ENCODE results near the gene MTFR1L. TPM values are rescaled to one million over a fixed set of nuclear protein-coding genes. Genes with fewer than 3 reads are reported as not detected.

MTFR1L gene
- total and polyA plus RNA-seq, 9 of the 15 experiments (the other 6 are each of a cell fraction or from before 2014, with no cell fraction given): 41.4 to 98.5 (median 53.7) TPM

DNA sequence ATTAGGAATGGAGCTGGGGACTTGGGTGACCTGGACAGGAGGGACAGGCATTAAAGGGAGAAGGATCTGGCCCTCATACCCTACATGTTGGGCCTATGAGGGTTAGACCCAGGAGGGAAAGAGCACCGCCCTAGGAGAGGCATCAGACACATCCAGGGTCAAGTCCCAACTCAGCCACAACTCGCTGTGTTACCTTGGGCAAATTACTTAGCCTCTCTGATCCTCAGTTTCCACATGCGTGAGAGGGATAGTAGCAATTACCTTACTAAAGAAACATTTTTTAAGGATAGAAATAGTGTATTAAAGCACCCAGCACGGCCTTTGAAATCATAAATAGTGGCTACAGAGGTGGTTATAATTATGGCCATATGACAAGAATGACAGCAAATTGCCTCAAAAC is 39.9 kb upstream of the MTFR1L start:
- in situ Hi-C loops (cut with MboI): no loop called here
- ATAC-seq (no peak), DNase-seq (ENCODE audit: extremely low read depth in 1 of 4, low spot score in 3 of 4) (no peak), FAIRE-seq (no peak)
- Histone ChIP-seq H3K4me2 (ENCODE audit: insufficient read depth, low read length) (no peak overlapping the region), H3K4me3 (no peak overlapping the region), H3K4me1 (replicated peaks in 1 of 2; ENCODE audit: control insufficient read depth in 2 of 2, insufficient read depth in 2 of 2, low read length in 2 of 2) (peaks cover 32 to 48% of the 10 kb centered on the region in 2 experiments), H3K9ac (ENCODE audit: insufficient read depth in 1 of 2, low read depth in 2 of 2, low read length in 2 of 2) (no peak overlapping the region), H3K9me1 (ENCODE audit: control insufficient read depth, insufficient read depth, low read length) (peaks cover 3% of the 10 kb centered on the region), H4K20me1 (replicated peaks; ENCODE audit: control insufficient read depth, insufficient read depth, low read length) (no peaks in the 10 kb centered on the region), H3K79me2 (ENCODE audit: control insufficient read depth, insufficient read depth, low read length) (no peaks in the 10 kb centered on the region), H3K27ac (ENCODE audit: extremely low read depth, low read depth, low read length) (no peak overlapping the region), H2AFZ (ENCODE audit: low read depth, low read length) (no peak overlapping the region), H3K27me3 (ENCODE audit: control insufficient read depth in 2 of 2, insufficient read depth in 2 of 2, low read length in 2 of 2) (peaks cover 4 to 8% of the 10 kb centered on the region in 2 experiments; a peak in 2 of 5 replicates), H3K36me3 (ENCODE audit: control insufficient read depth, insufficient read depth, low read length) (no peaks in the 10 kb centered on the region), H3K9me3 (replicated peaks; ENCODE audit: control insufficient read depth, insufficient read depth, low read depth, low read length) (no peaks in the 10 kb centered on the region)
- ChIA-PET CTCF (ENCODE audit: low intra/inter-chr PET ratio) (no interaction called here), POLR2A (interaction anchor here (0.5 to 1.5 kb wide), 11 partner anchors 12 to 1128 kb away, joined by 3 to 9 read pairs (median 3); partner anchors contain the start of gene RSRP1)
- BruUV-seq (replicated peaks): no TSS peak
- WGBS (ENCODE audit: insufficient coverage, low coverage, missing lambda C conversion rate): 59% methylated on average over 4 of the region's 4 CpGs
- intact Hi-C loops (cut with micrococcal nuclease): no loop called here
- 0 out of 2 replicates have a peak, but pooled peaks have one; percentile 31 for TF ChIP-seq PTBP1 (IDR thresholded peaks at IDR 0.05; ENCODE audit: low read depth, low read length)
- TF ChIP-seq, protein P1, sequence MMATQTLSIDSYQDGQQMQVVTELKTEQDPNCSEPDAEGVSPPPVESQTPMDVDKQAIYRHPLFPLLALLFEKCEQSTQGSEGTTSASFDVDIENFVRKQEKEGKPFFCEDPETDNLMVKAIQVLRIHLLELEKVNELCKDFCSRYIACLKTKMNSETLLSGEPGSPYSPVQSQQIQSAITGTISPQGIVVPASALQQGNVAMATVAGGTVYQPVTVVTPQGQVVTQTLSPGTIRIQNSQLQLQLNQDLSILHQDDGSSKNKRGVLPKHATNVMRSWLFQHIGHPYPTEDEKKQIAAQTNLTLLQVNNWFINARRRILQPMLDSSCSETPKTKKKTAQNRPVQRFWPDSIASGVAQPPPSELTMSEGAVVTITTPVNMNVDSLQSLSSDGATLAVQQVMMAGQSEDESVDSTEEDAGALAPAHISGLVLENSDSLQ (IDR thresholded peaks at IDR 0.05): 0 out of 2 replicates have a peak, but pooled peaks have one; percentile 29
- 0 out of 2 replicates have a peak, but pooled peaks have one; percentile 17 for TF ChIP-seq SMAD3 (CRISPR knock-in tag; conservative IDR thresholded peaks at IDR 0.05)
- TF ChIP-seq SMARCA4 (IDR thresholded peaks at IDR 0.05): no peak
- no peak for TF ChIP-seq ZNF57 (CRISPR knock-in tag; IDR thresholded peaks at IDR 0.05)
- no peak for TF ChIP-seq SREBF2 (CRISPR knock-in tag; IDR thresholded peaks at IDR 0.05)
- TF ChIP-seq, protein P2, sequence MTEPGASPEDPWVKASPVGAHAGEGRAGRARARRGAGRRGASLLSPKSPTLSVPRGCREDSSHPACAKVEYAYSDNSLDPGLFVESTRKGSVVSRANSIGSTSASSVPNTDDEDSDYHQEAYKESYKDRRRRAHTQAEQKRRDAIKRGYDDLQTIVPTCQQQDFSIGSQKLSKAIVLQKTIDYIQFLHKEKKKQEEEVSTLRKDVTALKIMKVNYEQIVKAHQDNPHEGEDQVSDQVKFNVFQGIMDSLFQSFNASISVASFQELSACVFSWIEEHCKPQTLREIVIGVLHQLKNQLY (CRISPR knock-in tag; conservative IDR thresholded peaks at IDR 0.05): no peak
- TF ChIP-seq, protein P3, sequence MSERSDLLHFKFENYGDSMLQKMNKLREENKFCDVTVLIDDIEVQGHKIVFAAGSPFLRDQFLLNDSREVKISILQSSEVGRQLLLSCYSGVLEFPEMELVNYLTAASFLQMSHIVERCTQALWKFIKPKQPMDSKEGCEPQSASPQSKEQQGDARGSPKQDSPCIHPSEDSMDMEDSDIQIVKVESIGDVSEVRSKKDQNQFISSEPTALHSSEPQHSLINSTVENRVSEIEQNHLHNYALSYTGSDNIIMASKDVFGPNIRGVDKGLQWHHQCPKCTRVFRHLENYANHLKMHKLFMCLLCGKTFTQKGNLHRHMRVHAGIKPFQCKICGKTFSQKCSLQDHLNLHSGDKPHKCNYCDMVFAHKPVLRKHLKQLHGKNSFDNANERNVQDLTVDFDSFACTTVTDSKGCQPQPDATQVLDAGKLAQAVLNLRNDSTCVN (CRISPR knock-in tag; IDR thresholded peaks at IDR 0.05): no peak
- TF ChIP-seq, protein P4, sequence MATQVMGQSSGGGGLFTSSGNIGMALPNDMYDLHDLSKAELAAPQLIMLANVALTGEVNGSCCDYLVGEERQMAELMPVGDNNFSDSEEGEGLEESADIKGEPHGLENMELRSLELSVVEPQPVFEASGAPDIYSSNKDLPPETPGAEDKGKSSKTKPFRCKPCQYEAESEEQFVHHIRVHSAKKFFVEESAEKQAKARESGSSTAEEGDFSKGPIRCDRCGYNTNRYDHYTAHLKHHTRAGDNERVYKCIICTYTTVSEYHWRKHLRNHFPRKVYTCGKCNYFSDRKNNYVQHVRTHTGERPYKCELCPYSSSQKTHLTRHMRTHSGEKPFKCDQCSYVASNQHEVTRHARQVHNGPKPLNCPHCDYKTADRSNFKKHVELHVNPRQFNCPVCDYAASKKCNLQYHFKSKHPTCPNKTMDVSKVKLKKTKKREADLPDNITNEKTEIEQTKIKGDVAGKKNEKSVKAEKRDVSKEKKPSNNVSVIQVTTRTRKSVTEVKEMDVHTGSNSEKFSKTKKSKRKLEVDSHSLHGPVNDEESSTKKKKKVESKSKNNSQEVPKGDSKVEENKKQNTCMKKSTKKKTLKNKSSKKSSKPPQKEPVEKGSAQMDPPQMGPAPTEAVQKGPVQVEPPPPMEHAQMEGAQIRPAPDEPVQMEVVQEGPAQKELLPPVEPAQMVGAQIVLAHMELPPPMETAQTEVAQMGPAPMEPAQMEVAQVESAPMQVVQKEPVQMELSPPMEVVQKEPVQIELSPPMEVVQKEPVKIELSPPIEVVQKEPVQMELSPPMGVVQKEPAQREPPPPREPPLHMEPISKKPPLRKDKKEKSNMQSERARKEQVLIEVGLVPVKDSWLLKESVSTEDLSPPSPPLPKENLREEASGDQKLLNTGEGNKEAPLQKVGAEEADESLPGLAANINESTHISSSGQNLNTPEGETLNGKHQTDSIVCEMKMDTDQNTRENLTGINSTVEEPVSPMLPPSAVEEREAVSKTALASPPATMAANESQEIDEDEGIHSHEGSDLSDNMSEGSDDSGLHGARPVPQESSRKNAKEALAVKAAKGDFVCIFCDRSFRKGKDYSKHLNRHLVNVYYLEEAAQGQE (IDR thresholded peaks at IDR 0.05; ENCODE audit: borderline replicate concordance): no peak
- TF ChIP-seq, protein P4 (CRISPR knock-in tag; IDR thresholded peaks at IDR 0.05; ENCODE audit: low read depth): no peak
- TF ChIP-seq KDM1A (IDR thresholded peaks at IDR 0.05): peak; percentile 71 to 77
- TF ChIP-seq TRIM28 (IDR thresholded peaks at IDR 0.05): no peak
